Muscle of arm (tissue), 12 donors: ENCODE measurements around the gene TAMALIN. TPM values are rescaled to one million over a fixed set of nuclear protein-coding genes. Genes with fewer than 3 reads are reported as not detected.

Experiments used
- DNase-seq: peaks from one replicate; pipeline ENCODE4 v3.0.0-alpha.2; 2013
- polyA plus RNA-seq, 12 donors: library from polyadenylated mRNA; unstranded; fragments of 120-200 nt; gene quantifications; one replicate each; pipeline ENCODE4 v1.2.1, GENCODE V29; 2013; ENCODE audit not compliant: insufficient read length in 12 of 12

TAMALIN gene
- polyA plus RNA-seq, 12 donors, result 11.9 to 22.5 (median 14.9) TPM; not detected in 1

DNA sequence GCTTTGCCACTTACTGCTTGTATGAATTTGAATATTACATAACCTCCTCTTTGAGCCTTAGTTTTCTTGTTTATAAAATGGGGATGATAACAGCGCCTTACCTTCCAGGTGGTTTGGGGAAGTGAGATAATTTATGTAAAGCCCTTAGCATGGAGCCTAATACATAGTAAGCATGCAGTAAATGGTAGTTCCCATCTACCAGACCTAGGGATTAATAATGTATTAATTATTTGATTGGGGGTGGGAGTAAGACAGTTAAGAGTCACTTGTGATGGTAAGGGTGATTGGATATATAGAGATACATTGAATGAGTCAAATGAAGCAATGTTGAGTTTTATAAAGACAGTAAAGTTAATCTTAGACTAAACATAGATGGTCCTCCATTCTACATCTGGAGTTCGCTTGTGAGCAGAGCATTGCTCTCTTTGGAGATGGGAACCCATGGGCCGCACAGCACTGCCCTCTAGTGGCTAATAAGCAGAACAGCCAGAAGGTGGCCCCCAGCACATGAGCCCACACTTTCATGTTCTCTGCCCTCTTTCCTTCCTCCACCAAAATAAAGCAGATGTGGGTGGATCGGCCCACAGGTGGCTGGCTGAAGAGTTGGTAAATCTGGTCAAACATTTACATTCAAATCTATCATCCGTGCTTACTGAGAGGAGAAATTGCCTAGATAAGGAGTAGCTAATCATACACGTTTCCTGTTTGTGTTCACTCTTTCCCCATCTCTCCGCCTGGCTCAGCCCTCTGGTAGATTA is 26.5 kb upstream of the TAMALIN start:
- peak; percentile 79 for DNase-seq

DNA sequence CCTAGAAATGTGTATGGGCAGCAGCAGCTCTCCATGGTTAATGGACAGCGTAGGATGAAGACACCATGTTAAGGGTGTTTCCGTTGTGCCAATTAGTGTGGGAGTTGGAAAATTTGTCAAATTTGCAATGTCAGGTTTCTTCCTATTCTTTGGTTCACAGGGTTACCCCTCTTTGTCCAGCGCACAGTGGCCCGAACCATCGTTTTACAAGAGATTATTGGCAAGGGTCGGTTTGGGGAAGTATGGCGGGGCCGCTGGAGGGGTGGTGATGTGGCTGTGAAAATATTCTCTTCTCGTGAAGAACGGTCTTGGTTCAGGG is 26.0 kb upstream of the TAMALIN start:
- DNase-seq, result no peak

DNA sequence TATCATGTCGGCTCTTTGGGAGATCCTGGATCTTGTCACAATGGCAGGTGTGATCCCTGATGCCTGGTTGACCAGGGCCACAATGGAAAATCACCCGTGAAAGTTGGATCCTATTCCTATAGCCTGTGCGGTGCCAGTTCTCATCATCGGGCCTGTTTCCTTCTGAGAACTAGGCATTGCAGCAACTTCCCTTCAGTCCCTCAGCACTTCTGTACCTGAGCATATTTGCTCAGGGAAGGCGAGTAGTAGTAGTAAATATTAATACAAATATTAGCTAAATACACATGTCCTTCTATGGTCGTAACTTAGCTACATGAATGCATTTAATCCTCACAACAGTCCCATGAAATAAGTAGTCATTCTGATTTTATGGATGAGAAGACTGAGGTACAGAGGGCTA is 22.1 kb upstream of the TAMALIN start:
- DNase-seq, result no peak

DNA sequence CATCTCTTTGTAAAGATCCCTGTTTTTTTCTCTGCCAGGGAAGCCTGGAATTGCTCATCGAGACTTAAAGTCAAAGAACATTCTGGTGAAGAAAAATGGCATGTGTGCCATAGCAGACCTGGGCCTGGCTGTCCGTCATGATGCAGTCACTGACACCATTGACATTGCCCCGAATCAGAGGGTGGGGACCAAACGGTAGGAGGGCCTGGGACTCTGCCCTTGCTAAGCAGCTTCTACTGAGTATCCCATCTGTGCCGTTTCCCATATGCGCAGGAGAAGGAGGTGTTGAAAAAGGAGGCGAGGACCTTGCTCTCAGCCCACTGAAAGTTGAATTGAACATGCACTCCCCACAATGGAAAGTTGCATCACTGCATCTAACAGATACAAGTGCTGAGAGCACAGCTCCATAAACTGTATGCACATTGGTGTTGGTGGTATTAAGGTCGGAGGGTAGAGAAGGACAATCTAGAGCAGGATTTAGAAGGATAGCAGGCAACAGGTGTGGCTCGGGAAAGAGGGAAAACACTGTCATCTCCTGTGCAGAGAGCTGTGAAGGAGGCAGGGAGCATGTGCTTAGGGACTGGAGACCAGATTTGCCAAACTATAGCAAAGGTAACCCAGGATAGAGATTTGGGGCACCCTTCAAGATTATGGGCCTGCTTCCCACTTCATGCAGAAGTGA is 21.5 kb upstream of the TAMALIN start:
- no peak for DNase-seq

DNA sequence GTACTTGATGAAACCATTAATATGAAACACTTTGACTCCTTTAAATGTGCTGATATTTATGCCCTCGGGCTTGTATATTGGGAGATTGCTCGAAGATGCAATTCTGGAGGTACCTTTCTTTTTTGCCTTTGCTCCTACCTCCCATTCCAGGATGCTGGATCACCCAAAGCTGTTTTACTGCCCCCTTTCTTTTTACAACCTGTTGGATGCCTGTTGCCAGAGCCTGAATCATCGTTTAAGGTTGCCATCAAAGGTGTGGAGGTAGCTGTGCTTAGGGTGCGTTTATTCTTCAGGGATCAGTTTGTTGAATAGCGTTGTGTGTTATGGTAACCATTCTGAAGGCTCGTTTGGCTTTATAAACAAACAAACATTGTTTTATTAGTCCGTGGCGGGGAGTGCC is 19.9 kb upstream of the TAMALIN start:
- DNase-seq, result no peak

DNA sequence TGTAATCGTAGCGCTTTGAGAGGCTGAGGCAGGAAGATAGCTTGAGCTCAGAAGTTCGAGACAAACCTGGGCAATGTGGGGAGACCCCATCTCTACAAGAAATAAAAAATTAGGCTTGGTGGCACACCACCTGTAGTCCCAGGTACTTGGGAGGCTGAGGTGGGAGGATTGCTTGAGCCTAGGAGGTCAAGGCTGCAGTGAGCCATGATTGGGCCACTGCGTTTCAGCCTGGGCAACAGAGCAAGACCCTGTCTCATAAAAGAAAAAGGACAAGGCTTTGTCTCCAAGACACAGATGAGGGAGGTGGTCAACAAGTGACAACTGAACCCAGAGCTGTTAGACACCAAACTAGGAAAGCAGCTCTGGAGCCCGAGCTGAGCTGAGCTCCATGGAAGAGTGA is 14.5 kb upstream of the TAMALIN start:
- DNase-seq, result no peak

DNA sequence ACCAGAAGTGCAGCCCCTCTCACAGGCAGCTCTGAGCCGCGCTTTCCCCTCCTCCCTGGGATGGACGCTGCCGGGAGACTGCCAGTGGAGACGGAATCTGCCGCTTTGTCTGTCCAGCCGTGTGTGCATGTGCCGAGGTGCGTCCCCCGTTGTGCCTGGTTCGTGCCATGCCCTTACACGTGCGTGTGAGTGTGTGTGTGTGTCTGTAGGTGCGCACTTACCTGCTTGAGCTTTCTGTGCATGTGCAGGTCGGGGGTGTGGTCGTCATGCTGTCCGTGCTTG is 12.3 kb upstream of the TAMALIN start:
- DNase-seq, result no peak

DNA sequence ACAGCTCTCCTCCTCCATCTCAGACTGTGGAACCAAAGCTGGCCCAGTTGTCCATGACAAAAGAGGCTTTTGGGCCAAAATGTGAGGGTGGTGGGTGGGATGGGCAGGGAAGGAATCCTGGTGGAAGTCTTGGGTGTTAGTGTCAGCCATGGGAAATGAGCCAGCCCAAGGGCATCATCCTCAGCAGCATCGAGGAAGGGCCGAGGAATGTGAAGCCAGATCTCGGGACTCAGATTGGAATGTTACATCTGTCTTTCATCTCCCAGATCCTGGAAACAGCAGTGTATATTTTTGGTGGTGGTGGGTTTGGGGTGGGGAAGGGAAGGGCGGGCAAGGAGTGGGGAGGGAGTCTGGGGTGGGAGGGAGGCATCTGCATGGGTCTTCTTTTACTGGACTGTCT is 11.8 kb upstream of the TAMALIN start:
- no peak for DNase-seq

DNA sequence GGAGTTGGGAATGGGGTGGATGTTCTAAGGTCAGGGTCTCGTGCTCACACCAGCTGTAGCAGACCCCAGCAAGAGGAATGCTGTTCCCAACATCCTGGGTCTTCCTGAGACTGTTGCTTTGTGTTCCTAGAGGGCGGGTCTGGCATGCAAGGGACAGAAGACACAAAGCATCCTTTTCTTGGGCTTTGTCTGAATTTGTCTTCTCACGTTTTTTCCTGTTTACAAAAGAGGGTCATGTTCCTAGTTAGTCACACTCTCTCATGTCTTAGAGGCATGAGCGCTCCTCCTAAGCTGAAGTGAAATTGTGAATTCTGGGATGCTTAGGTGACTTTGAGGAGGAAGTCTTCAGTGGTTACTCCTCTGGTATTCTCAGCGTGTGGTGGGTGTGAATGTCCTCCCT is 9.6 kb upstream of the TAMALIN start:
- DNase-seq, result no peak

DNA sequence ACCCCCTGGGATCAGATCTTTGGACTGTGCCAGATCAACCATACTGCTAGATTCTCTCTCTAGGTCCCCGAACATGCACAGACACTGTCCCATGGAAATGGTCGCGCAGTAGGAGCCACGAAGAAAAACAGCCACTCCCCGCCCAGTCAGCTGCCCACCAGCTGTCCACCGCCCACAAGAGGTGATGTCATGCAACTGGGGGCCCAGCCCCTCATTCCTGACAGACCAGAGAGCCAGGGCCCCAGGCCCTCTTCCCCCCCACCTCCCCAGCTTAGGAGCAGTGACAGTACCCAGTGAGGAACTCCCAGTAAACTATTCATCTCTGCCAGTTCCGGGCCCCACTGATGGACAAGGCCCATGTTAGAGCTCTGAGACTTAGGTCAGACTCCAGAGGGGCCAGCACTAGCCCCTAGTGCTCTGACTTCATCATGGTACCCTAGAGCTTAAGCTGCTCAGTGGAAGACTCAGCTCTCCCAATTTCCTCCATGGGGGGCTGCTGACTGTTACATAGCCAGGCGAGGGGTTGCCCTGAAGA is 3.7 kb upstream of the TAMALIN start:
- no peak for DNase-seq

DNA sequence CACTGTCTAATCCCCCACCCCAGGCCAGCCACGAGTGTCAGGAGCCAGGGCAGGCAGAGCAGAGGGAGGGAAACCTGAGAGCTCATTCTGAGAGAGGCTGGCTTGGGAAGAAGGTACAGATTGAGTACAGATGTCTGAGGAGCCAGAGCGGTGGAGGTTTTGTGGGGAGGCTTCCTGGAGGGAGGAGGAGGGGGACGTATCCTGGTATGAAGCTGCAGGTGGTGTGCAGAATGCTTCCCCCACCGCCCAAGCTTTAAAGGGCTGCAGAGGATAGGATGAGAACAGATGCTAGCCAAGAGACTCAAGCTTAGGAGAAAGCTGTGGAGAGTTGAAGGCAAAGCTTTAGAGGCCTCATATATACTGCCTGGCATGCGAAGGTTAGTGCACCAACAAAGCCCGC is 3.2 kb upstream of the TAMALIN start:
- DNase-seq, result no peak

DNA sequence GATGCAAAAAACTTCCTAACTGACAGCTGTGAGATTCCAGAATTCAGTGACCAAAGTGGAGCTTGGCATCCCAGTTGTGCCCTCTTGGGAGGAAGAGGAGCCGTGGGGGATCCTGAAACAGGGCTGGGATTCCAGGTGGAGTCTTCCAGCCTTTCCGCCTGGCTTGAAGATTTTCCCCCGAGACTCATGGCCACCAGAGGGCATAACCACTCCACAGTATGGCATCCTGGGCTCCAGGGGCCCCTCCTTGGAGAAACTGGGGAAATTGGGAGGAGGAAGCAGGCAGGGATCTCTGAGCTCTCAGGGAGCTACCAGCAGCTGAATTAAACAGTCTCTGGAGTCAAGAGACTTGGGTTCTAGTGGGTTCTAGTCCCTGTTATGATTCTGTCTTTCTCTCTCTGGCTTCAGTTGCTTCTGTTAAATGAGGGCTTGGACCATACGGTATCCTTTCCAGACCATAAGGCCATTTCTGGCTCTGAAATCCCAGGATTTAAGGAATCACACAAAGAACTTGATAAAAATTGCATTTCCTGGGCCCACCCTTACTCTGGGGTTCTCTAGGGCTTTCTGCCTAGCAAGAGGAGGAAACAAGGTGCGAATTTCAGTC is 2.6 kb upstream of the TAMALIN start:
- no peak for DNase-seq

DNA sequence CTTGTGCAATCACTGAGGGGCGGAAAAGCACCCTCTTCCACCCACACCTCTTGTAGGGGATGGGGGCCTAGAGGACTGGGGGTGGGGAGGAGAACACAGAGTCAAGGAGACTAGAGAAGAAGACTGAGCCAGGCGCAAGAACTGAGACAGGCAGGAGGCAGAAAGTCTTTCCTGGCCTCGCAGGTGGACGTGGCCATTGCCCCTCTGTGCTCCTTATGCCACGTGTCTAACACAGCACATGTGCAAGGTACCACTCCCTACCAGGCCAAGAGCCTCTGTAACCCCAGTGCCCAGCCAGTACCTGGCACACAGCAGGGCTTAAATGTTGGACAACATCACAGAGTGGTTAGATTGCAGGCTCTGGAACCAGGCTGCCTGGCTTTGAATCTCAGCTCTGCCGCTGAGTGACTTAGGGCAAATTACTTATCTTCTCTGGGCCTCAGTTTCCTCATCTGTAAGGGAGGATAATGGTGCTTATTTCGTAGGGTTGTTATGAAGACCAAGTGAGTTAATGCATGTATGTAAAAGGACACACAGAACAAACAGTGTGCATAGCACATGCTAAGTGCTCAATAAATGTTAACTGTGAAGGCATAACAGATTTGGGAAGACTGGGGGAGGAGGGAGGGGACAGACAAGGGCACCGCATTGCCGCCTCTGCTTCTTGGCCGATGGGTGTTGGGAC is 1.4 kb upstream of the TAMALIN start:
- no peak for DNase-seq

DNA sequence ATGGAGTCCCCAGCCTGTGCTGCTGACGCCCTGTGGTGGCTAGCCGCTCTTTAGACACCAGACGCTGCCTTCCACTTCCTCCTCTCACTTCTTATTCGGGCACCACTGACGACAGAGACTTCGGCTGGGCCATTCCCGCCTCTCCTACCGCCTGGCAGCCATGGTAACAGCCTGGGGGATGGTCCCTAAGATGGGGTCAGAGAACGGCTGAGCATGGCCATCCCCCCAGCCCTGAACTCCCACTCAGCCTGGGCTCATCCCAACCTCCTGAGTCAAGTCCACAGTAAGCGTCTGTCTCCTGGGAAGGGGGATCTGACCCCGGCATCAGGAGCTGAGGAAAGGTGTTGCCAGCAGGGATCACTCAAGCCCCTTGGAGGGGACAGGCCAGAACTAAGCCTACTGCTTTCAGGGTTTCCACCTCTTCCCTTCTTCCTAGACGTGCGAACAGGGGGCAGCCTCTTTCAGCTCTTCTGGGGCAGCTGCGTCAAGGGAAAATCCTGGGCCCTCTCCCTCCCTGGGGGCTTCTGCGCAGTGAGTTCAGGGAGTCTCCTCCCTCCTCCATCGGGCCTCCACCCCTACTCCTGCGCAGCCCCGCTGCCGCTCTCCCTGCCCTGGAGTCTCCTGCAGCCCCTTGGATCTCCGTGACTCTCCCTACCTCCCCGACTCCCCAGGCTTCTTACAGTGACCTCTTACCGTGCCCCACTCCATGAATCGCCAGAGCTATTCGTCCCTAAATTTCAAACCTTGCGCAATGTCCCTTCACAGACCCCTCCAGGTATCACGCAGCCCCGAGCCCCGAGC is 643 bp upstream of the TAMALIN start:
- DNase-seq, result no peak

DNA sequence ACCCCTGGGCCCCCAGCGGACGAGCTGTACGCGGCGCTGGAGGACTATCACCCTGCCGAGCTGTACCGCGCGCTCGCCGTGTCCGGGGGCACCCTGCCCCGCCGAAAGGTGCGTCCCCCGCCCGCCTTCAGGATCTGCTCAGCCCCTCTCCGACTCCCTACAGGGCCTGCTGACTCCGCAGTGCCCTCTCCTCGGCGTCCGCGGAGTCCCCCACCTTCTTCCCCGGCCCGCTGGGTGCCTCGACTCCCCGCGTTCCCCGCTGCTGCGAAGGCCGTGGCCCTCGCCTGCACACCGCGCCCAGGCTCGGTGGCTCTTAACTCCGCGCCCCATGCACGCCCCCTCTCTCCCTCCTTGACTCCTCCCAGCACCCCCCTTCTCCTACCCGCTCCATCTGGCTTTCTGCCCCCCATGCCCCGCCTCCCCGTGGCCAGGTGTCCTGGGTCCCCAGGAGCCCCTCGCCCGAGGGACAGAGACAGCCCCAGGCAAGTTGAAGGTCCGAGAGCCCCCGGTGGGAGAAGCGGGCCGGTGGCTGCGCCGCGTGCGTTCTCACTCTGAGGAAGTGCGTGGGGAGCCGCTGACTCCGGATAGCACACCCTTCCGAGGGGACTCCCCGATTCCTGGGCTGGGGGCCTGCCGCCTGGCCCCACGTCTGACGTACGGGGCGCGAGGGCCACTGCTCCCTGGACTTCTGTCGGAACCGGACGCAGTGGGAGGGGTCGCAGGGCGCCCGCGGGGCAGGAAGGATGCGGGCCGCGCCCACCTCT is 594 bp downstream of the TAMALIN start:
- DNase-seq, result no peak

DNA sequence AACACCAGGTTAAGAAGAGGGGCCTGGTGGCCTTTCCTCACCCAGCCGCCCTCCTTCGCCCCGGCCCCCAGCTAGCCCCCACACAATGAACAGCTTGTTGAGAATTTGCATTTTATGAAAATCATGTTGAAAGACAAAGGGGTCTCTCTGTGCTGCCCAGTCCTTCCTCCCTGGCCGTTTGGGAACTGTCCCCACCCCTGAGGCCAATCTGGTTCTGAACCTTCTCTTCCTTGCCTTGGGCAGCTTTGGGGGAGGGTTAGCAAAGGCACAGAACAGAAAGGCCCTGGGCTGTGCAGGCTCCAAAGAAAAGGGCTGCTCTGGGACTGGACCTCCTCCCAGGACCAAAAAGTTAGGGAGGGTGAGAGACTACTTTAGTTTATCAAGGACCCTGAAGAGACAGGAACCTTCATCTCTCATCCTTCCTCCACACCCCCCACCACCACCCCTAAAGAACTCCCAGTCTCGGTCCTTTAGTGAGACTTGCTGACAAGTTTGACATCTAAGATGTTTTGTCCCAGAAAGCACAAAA is 1.3 kb downstream of the TAMALIN start:
- no peak for DNase-seq

DNA sequence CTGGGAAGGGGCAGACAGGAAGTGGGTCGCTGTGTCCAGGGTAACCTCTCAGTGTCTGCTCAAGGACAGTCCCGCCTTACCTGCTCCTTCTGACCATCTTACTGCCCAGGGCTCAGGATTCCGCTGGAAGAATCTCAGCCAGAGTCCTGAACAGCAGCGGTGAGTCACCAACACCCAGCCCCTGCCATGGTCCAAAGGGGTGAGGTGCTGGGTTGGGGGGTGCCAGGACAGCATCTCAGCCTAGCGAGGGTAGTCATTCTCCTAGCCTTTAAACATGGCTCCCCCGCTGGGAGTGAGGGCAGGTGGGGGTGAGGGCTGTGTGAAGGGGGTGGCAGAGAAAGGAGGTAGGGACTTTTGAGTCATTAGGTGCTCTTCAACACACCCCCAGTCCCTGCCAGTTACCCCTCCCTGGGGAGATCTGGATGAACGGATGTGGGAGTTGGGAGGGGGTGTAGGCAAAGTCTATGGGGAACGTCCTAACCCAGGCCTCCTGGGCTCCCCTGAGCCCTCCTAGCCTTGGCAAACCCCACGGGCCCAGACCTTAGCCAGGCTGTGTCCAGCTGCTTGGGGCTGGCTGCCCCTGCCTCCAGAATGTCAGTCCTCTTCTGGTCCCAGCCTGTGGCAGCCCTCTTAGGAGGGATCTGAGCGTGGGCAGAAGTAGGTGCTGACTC is 2.5 kb downstream of the TAMALIN start:
- no peak for DNase-seq

DNA sequence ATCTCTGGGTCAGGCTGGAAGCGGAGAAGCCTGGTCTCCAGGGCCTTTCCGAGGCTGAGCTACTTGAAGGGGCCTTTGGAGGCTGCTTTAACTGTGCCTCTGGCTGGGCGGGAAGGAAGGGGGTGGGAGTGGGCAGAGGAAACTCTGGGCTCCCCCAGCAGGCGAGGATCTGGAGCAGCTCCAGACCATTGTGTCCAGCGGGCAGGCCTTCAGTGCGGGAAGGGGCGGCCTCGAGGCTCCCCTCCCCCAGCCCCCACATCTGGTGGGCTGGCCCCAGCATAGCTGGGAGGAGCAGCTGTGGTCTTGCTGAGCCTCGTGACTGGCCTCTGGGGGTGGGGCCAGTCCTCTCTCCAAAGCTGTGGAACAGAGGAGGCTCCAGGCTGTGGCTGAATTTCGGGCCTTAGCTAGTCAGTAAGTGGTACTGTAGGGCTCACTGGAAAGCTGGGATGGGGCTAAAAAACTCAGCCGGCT is 3.4 kb downstream of the TAMALIN start:
- DNase-seq, result peak; percentile 93

DNA sequence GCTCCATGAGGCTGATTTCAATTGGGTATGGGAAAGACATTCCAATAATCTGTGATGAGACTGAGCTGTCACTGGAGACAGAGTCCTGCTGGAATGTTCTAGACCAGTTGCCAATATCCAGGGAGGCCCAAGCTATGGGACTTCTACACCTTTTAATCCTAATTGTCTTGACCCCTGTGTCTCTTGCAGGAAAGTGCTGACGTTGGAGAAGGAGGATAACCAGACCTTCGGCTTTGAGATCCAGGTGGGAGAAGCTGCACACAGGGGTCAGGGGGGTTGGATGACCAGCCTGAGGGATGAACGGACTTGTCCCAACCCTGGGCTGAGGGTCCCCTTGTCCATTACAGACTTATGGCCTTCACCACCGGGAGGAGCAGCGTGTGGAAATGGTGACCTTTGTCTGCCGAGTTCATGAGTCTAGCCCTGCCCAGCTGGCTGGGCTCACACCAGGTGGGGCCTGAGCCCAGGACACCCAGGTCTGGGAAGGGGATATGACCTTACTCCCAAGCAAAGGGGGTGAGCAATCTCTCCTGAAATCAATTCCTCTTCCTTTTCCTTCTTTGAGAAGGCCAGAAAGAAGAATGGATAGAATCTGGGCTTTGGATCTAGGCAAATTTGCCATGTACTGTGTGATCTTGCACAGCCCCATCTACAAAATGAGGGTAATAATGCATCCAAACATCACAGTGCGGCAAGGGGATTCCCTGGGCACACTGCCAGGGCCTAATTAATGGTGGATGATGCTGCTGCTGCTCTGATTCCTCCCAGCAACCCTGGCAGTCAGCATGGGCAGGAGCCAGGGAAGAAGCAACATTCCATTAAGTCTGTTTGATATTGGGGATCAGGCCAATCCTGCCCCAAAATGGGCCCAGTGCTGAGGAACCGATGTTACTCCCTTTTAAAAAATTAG is 4.2 kb downstream of the TAMALIN start:
- DNase-seq, result no peak
